Stomach smooth muscle (tissue), 2 donors: Measurements from ENCODE around the gene CDH23.

Source experiments
- H3K27ac ChIP-seq: one replicate; pipeline ENCODE4 v1.7.0; 2013; ENCODE audit warnings: mild to moderate bottlenecking, low read length, inconsistent platforms
- H3K27me3 ChIP-seq, 2 donors: one replicate each; pipeline ENCODE4 v1.7.0; 2013; ENCODE audit warnings: low read length in 2 of 2; ENCODE audit not compliant: insufficient read depth in 2 of 2, control insufficient read depth in 1 of 2
- H3K36me3 ChIP-seq, 2 donors: one replicate each; pipeline ENCODE4 v1.7.0; 2013; ENCODE audit warnings: low read length in 2 of 2; ENCODE audit not compliant: control insufficient read depth in 2 of 2, insufficient read depth in 2 of 2
- H3K4me1 ChIP-seq: one replicate; pipeline ENCODE4 v1.7.0; 2013; ENCODE audit warnings: low read length; ENCODE audit not compliant: control insufficient read depth, insufficient read depth
- H3K4me3 ChIP-seq, 2 donors: one replicate each; pipeline ENCODE4 v1.7.0; 2013; ENCODE audit warnings: low read length in 2 of 2
- H3K9ac ChIP-seq, 2 donors: one replicate each; pipeline ENCODE4 v1.7.0; 2013; ENCODE audit warnings: low read length in 2 of 2, mild to moderate bottlenecking in 1 of 2
- H3K9me3 ChIP-seq, 2 donors: one replicate each; pipeline ENCODE4 v1.7.0; 2013; ENCODE audit warnings: low read length in 2 of 2; ENCODE audit not compliant: control insufficient read depth in 2 of 2
- donor health status: healthy.
- donor health status: Pancreatic carcinoma.

CDH23 gene

GRCh38 chr10:71749396-71749795 is 352.7 kb downstream of the CDH23 start:
- peak overlapping the region; percentile 41 for H3K27ac ChIP-seq
- no peaks in the 10 kb centered on the region for H3K9me3 ChIP-seq
- H3K4me3 ChIP-seq = no peak overlapping the region
- peaks cover 36% of the 10 kb centered on the region for H3K4me1 ChIP-seq
- peaks cover 22 to 28% of the 10 kb centered on the region in 2 donors for H3K36me3 ChIP-seq
- H3K27me3 ChIP-seq = no peaks in the 10 kb centered on the region
- H3K9ac ChIP-seq = no peak overlapping the region

- H3K4me3 ChIP-seq = no peak overlapping the region
- H3K4me1 ChIP-seq = peaks cover 40% of the 10 kb centered on the region
- no peaks in the 10 kb centered on the region for H3K9me3 ChIP-seq
- H3K36me3 ChIP-seq = peaks cover 25 to 28% of the 10 kb centered on the region in 2 donors
- no peak overlapping the region for H3K27ac ChIP-seq
- H3K27me3 ChIP-seq = no peaks in the 10 kb centered on the region
- H3K9ac ChIP-seq = no peak overlapping the region
Measured at GRCh38 chr10:71750124-71750841, 353.6 kb downstream of the CDH23 start.

DNA sequence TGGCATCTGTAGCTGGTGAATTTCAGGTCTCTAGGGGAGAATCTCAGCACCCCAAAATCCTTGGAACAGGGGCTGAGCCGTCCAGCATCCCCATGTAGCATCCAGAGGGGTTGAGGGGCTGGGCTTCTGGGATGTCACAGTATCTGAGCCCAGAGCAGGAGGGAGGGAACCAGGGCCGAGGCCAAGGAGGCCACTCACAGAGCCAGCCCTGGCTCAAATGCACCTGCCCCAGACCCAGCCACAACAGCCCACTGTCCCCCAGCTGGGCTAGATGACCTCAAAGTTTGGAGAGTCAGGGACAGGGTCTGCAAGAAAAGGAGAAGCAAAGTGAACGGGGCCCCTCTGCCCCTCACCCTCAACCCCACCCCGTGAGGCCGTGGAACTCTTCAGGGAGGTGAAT is 354.3 kb downstream of the CDH23 start:
- Histone ChIP-seq H3K36me3 (peaks cover 25 to 30% of the 10 kb centered on the region in 2 donors), H3K27me3 (no peaks in the 10 kb centered on the region), H3K9me3 (no peaks in the 10 kb centered on the region), H3K4me1 (peaks cover 39% of the 10 kb centered on the region), H3K27ac (no peak overlapping the region), H3K9ac (no peak overlapping the region), H3K4me3 (no peak overlapping the region)

- peaks cover 25 to 31% of the 10 kb centered on the region in 2 donors for H3K36me3 ChIP-seq
- H3K4me1 ChIP-seq = peaks cover 35% of the 10 kb centered on the region
- H3K4me3 ChIP-seq = no peak overlapping the region
- no peaks in the 10 kb centered on the region for H3K27me3 ChIP-seq
- no peak overlapping the region for H3K27ac ChIP-seq
- no peak overlapping the region for H3K9ac ChIP-seq
- no peaks in the 10 kb centered on the region for H3K9me3 ChIP-seq
Measured at GRCh38 chr10:71751515-71752224, 354.9 kb downstream of the CDH23 start.

- Histone ChIP-seq H3K36me3 (peaks cover 25 to 31% of the 10 kb centered on the region in 2 donors), H3K4me1 (peaks cover 28% of the 10 kb centered on the region), H3K9me3 (no peaks in the 10 kb centered on the region), H3K9ac (no peak overlapping the region), H3K27me3 (no peaks in the 10 kb centered on the region), H3K27ac (no peak overlapping the region), H3K4me3 (no peak overlapping the region)
Measured at GRCh38 chr10:71752391-71753090, 355.8 kb downstream of the CDH23 start.

GRCh38 chr10:71753091-71753959 is 356.6 kb downstream of the CDH23 start:
- no peak overlapping the region for H3K27ac ChIP-seq
- H3K27me3 ChIP-seq = no peaks in the 10 kb centered on the region
- no peak overlapping the region for H3K9ac ChIP-seq
- peaks cover 32 to 37% of the 10 kb centered on the region in 2 donors for H3K36me3 ChIP-seq
- H3K4me1 ChIP-seq = peaks cover 21% of the 10 kb centered on the region
- no peaks in the 10 kb centered on the region for H3K9me3 ChIP-seq
- H3K4me3 ChIP-seq = no peak overlapping the region

- H3K4me3 ChIP-seq = no peak overlapping the region
- peaks cover 36 to 42% of the 10 kb centered on the region in 2 donors for H3K36me3 ChIP-seq
- no peak overlapping the region for H3K27ac ChIP-seq
- H3K9ac ChIP-seq = no peak overlapping the region
- no peaks in the 10 kb centered on the region for H3K27me3 ChIP-seq
- peaks cover 16% of the 10 kb centered on the region for H3K4me1 ChIP-seq
- H3K9me3 ChIP-seq = no peaks in the 10 kb centered on the region
Measured at GRCh38 chr10:71753960-71754505, 357.3 kb downstream of the CDH23 start.

- Histone ChIP-seq H3K4me3 (no peak overlapping the region), H3K27me3 (no peaks in the 10 kb centered on the region), H3K27ac (no peak overlapping the region), H3K36me3 (peaks cover 36 to 42% of the 10 kb centered on the region in 2 donors), H3K4me1 (peaks cover 11% of the 10 kb centered on the region), H3K9ac (no peak overlapping the region), H3K9me3 (no peaks in the 10 kb centered on the region)
Measured at GRCh38 chr10:71754562-71754961, 357.8 kb downstream of the CDH23 start.

DNA sequence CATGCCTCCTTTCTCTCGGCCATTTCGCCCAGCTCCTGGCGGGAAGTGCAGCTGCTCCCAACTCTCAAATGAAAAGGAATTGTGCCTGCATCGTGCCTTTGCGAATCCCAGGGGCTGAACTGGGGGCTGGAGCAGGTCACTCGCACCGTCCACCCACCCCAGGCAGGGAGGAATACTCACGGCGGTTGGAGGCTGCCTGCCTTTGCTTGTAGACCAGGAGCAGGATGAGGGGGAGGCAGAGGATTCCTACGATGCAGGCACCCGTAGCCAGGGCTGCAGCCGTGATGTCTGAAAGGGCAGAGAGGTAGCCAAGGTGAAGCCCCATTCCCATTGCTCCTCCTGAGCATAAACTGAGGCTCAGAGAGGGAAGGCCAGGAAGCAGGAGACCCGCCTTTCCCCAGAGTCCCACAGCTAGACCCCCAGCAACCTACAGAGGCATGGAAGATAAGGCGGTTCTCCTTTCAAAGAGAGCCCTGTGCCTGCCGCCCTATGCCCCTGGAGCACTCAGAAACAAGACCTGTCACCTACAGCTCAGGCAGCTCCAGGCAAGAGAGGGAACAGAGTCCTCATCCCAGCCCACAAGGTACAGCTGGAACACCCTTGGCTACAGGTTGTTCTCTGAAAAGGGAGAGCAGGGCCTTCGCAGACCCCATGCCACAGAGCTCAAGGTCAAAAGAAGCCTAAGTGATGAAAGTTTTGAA is 358.6 kb downstream of the CDH23 start:
- H3K4me3 ChIP-seq = no peak overlapping the region
- H3K27ac ChIP-seq = no peak overlapping the region
- H3K9me3 ChIP-seq = no peaks in the 10 kb centered on the region
- H3K4me1 ChIP-seq = peaks cover 7% of the 10 kb centered on the region
- H3K36me3 ChIP-seq = peaks cover 37 to 43% of the 10 kb centered on the region in 2 donors
- no peak overlapping the region for H3K9ac ChIP-seq
- no peaks in the 10 kb centered on the region for H3K27me3 ChIP-seq
